Measurements from ENCODE around the gene VAPB. TPM values are rescaled to one million over a fixed set of nuclear protein-coding genes. Genes with fewer than 3 reads are reported as not detected.

The VAPB gene
- total RNA-seq, 1 donor from 2014 or later, result 13.0 TPM

- TF ChIP-seq, protein P1, sequence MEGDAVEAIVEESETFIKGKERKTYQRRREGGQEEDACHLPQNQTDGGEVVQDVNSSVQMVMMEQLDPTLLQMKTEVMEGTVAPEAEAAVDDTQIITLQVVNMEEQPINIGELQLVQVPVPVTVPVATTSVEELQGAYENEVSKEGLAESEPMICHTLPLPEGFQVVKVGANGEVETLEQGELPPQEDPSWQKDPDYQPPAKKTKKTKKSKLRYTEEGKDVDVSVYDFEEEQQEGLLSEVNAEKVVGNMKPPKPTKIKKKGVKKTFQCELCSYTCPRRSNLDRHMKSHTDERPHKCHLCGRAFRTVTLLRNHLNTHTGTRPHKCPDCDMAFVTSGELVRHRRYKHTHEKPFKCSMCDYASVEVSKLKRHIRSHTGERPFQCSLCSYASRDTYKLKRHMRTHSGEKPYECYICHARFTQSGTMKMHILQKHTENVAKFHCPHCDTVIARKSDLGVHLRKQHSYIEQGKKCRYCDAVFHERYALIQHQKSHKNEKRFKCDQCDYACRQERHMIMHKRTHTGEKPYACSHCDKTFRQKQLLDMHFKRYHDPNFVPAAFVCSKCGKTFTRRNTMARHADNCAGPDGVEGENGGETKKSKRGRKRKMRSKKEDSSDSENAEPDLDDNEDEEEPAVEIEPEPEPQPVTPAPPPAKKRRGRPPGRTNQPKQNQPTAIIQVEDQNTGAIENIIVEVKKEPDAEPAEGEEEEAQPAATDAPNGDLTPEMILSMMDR (conservative IDR thresholded peaks at IDR 0.05; ENCODE audit: low read depth, low read length), result no peak
- H3K4me3 ChIP-seq (ENCODE audit: low read depth, low read length), result no peak overlapping the region
Observed at GRCh38 chr20:58485393-58485792, 96.4 kb downstream of the VAPB start.

DNA sequence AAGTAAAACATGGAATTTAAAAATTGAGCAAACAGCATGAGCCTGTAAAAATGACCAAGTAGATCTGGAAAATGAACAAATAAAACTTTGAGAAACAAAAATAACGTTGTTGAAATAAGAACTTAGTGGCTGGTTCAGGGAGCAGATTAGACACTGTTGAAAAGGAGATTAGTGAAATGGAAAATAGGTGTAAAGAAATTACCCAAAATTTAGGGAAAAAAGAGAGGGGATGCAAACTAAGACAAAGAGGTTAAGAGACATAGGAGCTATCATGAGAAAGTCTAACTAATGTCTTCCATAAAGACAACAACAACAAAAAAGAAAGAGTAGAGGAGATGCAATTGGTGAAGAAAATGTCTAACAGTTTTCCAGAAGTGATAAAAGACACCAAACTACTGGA lies 97.2 kb downstream of the VAPB start:
- TF ChIP-seq, protein P1 (conservative IDR thresholded peaks at IDR 0.05; ENCODE audit: low read depth, low read length), result no peak
- no peak overlapping the region for H3K4me3 ChIP-seq (ENCODE audit: low read depth, low read length)
- no peak for DNase-seq (ENCODE audit: low read depth)

More at GRCh38 chr20:58485393-58485792, 96.4 kb downstream of the VAPB start:
- DNase-seq (ENCODE audit: low read depth), result no peak

GRCh38 chr20:58492074-58492718 lies 103.2 kb downstream of the VAPB start:
- TF ChIP-seq, protein P1 (conservative IDR thresholded peaks at IDR 0.05; ENCODE audit: low read depth, low read length), result no peak
- no peak overlapping the region for H3K4me3 ChIP-seq (ENCODE audit: low read depth, low read length)
- DNase-seq (ENCODE audit: low read depth), result no peak

DNA sequence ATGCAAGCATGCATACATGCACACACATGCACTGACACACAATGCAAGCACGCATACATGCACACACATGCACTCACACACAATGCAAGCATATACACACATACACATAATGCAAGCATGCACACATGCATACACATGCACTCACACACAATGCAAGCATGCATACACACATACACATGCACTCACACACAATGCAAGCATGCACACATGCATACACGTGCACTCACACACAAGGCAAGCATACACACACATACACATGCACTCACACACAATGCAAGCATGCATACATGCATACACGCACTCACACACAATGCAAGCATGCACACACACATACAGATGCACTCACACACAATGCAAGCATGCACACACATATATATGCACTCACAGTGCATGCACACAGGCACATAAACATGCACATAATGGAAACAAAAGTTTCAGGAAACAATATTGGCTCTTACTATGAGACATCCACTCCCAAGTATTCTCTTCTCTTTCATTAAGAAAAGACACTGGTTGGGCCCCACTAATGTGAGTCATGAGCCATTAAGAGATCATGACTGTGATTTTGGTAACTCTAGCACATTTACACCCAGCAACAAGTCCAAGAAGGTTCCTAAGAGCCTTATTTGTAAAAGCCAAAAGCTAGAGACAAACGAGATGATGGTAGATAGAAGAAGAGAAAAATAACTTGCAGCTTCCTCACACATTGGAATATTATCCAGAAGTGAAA lies 103.9 kb downstream of the VAPB start:
- DNase-seq (ENCODE audit: low read depth), result no peak
- no peak overlapping the region for H3K4me3 ChIP-seq (ENCODE audit: low read depth, low read length)
- TF ChIP-seq, protein P1 (conservative IDR thresholded peaks at IDR 0.05; ENCODE audit: low read depth, low read length), result no peak

- H3K4me3 ChIP-seq (ENCODE audit: low read depth, low read length), result no peak overlapping the region
- no peak for DNase-seq (ENCODE audit: low read depth)
- TF ChIP-seq, protein P1 (conservative IDR thresholded peaks at IDR 0.05; ENCODE audit: low read depth, low read length), result no peak
Observed at GRCh38 chr20:58494923-58495622, 106.0 kb downstream of the VAPB start.

DNA sequence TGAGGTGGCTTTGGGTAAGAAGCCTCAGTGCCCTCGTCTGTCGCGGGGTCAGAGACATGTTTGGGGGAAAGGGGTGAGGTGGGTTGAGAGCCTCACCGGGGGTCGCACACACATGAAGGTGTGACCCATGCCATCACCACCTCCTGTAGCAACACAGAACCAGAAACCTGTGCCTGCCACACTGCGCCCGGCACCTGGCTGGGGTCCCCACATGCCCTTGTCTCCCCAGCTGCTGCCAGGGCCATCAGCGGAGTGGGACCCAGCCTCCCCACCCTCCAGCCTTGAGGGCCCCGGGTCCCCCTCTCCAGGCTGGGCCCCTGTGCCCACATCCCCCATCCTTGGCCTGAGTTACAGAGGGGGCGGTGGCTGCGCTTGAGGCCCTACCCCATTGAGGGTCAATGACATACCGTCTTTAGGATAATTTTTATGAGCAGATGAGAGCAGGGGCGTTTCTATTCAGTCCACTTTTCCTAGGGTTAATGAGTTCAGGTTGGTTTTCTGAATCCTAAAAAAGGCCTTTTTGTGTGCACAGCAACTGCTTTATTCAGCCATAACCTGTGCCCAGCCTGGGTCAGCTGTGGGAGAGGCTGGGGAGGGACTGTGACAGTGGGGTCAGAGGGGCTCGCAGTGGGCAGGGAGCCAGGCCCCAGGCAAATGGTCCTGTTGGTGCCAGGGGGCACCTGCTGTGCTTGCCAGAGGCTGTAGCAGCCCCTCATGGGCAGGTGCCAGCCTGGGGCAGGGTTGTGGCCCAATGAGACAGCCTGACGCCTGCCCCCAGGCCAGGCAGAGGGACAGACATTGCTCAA lies 106.8 kb downstream of the VAPB start:
- H3K4me3 ChIP-seq (ENCODE audit: low read depth, low read length), result no peak overlapping the region
- no peak for DNase-seq (ENCODE audit: low read depth)
- TF ChIP-seq, protein P1 (conservative IDR thresholded peaks at IDR 0.05; ENCODE audit: low read depth, low read length), result no peak

Data from epithelial cell of proximal tubule (primary cell).